HG02763 (cell line): ENCODE measurements around the gene MORN1.

Experiments used
- ATAC-seq: cut with Tn5 transposase; IDR thresholded peaks from one replicate; pipeline ENCODE4 v1.9.1; 2021; ENCODE audit warnings: mild to moderate bottlenecking, moderate library complexity; ENCODE audit not compliant: unreplicated experiment

The MORN1 gene

GRCh38 chr1:2388004-2388913 is 3.1 kb downstream of the MORN1 start:
- ATAC-seq, result no peak

- ATAC-seq, result no peak
These were observed 4.4 kb downstream of the MORN1 start for GRCh38 chr1:2386636-2387611.

- ATAC-seq, result no peak
These were observed 5.6 kb downstream of the MORN1 start for GRCh38 chr1:2385606-2386280.

- no peak for ATAC-seq
These were observed 6.3 kb downstream of the MORN1 start for GRCh38 chr1:2384941-2385481.

- no peak for ATAC-seq
These were observed 7.1 kb downstream of the MORN1 start for GRCh38 chr1:2384130-2384860.

- ATAC-seq, result no peak
These were observed 7.8 kb downstream of the MORN1 start for GRCh38 chr1:2383576-2383975.

GRCh38 chr1:2382621-2383361 is 8.6 kb downstream of the MORN1 start:
- no peak for ATAC-seq

GRCh38 chr1:2381741-2382620 is 9.4 kb downstream of the MORN1 start:
- ATAC-seq, result no peak

GRCh38 chr1:2380816-2381591 is 10.3 kb downstream of the MORN1 start:
- no peak for ATAC-seq

- ATAC-seq, result no peak
These were observed 11.5 kb downstream of the MORN1 start for GRCh38 chr1:2379733-2380404.

GRCh38 chr1:2378956-2379732 is 12.2 kb downstream of the MORN1 start:
- ATAC-seq, result no peak

- ATAC-seq, result no peak
These were observed 12.9 kb downstream of the MORN1 start for GRCh38 chr1:2378441-2378851.

- no peak for ATAC-seq
These were observed 13.5 kb downstream of the MORN1 start for GRCh38 chr1:2377751-2378440.

GRCh38 chr1:2376931-2377672 is 14.3 kb downstream of the MORN1 start:
- no peak for ATAC-seq

GRCh38 chr1:2376261-2376741 is 15.1 kb downstream of the MORN1 start:
- ATAC-seq, result no peak
